HCEC 1CT (cell line): ENCODE results near the gene DCTN2.
"Not testable (repeated sequence)": the region's sequence is repeated elsewhere in the genome, so short reads cannot be mapped to it uniquely, and the experiment has no call there.

ENCODE experiments used
- DNase-seq: peaks from one replicate; pipeline ENCODE4 v3.0.0-alpha.2; 2017

DCTN2 gene

DNA sequence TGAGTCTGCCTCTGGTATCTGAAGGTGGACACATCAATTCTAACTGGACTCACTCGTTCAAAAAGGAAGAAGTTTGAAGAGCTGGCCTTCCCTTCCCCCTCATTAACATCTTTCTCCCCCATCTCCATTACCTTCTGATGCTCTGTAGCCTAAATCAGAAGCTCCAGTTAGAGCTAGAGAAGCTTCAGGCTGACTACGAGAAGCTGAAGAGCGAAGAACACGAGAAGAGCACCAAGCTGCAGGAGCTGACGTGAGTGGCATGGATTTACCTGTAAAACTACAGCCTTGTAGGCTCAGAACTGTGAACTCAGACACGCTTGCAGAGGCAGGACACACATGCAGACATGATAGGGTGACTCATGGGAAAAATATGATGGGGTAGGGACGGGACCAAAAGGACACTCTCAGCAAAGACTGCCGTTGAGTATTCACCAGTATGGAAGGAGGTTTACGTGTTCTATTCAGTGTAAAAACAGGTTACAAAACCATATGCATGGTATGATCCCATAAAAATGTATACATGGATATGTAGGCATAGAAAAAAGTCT is 29.7 kb upstream of the DCTN2 start:
- DNase-seq: no peak

DNA sequence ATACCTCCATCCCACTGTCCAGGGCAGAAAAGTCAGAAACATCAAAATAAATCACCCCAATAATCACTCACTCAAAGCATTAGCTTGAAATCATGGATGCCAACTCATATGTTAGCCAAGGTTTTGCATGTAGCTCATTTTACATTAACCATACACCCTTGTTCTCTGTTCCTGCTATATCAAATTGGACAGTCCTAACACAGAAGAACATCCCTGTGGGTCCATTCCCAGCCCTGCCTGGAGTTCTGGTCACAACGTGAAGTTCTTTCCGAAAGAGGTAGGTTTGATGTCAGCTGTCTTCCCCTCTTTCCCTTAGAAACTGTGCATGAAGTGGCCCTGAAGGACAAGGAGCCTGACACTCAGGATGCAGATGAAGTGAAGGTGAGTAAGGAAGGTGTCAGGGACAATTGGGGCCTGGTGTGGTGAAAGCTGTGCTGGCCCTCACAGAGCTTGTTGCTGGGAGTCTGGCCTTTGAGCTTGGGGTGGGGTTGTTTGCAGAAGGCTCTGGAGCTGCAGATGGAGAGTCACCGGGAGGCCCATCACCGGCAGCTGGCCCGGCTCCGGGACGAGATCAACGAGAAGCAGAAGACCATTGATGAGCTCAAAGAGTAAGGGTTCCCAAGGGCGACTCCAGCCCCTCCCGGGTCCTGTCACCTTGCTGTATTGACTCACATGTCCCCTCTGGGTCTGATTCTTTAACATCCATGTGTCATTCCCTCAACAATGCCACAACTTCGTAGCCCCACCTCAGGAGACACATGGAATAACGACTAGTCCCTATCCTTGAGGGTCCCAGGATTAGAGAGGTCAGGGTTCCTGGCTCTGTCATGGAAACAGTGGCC is 29.0 kb upstream of the DCTN2 start:
- DNase-seq: no peak

DNA sequence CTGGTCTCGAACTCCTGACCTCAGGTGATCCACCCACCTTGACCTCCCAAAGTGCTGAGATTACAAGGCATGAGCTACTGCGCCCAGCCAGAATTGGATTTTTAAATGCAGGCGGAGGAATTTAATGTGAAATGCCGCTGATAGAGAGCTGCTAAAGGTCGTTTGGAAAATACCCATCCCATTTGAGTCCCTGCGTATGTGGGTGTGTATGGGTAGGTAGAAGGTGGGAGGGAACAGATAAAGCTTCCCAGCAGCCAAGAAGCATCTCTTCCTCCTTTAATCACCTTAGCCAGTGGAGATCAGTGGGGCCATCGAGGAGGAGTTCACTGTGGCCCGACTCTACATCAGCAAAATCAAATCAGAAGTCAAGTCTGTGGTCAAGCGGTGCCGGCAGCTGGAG is 27.8 kb upstream of the DCTN2 start:
- no peak for DNase-seq

DNA sequence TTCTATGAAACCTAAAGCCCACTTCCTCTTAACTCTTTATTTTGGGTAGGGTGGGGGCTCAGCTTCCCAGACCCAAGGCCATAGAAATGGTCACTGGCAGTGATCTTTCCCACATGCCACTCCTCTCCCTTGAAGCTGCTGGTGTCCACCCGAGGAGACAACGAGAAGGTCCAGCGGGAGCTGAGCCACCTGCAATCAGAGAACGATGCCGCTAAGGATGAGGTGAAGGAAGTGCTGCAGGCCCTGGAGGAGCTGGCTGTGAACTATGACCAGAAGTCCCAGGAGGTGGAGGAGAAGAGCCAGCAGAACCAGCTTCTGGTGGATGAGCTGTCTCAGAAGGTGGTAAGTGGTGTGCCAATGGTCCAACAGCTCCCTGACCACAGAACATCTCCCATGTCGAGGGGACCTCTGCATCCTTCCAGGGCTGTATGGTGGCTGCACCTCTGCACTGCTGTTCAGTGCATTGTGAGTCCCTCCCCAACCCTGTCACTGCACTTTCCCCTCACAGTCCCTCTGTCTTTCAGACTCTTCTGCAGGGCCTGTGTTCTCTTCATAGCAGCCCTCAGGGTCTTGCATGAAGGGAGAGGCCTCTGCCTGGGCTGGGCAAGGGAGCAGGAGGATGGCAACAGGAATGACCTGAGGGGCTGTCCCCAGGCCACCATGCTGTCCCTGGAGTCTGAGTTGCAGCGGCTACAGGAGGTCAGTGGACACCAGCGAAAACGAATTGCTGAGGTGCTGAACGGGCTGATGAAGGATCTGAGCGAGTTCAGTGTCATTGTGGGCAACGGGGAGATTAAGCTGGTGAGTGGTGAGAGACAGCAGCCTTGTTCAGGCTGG is 25.2 kb upstream of the DCTN2 start:
- DNase-seq: no peak

DNA sequence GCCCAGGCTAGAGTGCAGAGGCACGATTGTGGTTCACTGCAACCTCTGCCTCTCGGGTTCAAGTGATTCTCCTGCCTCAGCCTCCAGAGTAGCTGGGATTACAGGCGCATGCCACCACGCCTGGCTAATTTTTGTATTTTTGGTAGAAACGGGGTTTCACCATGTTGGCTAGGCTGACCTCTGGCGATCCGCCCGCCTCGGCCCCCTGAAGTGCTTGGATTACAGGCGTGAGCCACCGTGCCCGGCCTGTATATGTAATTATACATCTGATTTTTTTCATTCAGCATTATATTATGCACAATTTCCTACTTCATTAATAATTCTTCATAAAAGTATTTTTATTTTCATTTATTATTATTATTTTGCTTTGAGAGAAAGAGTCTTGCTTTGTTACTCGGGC is 23.4 kb upstream of the DCTN2 start:
- DNase-seq: not testable (repeated sequence)

DNA sequence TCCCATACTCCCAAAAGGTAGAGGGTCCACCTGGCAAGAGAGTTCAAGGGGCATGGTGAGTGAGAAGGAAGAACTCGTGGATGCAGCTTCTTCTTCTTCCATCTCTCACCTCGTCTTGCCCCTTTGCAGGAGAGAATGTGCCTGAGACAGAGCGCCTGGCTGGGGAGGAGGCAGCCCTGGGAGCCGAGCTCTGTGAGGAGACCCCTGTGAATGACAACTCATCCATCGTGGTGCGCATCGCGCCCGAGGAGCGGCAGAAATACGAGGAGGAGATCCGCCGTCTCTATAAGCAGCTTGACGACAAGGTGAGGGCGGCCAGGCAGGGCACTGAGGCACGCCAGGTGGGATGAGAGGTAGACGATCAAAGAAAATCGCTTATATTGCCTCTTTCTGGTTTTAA is 22.9 kb upstream of the DCTN2 start:
- no peak for DNase-seq

DNA sequence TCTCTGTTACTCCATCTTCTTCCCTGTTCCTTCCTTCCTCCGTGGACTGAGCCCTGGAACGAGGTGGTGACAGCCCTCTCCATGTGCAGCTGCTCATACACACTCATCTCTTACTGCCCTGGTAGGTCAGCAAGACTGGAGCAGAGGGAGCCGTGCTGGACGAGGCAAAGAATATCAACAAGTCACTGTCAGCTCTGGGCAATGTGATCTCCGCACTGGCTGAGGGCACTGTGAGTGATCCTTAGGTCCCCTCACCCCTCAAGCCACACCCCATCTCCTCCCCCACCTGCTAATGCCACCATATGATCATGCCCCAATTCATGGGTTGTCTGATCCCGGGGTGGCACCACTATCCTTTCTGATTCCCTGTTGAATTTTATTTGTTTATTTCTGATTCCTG is 21.8 kb upstream of the DCTN2 start:
- no peak for DNase-seq

DNA sequence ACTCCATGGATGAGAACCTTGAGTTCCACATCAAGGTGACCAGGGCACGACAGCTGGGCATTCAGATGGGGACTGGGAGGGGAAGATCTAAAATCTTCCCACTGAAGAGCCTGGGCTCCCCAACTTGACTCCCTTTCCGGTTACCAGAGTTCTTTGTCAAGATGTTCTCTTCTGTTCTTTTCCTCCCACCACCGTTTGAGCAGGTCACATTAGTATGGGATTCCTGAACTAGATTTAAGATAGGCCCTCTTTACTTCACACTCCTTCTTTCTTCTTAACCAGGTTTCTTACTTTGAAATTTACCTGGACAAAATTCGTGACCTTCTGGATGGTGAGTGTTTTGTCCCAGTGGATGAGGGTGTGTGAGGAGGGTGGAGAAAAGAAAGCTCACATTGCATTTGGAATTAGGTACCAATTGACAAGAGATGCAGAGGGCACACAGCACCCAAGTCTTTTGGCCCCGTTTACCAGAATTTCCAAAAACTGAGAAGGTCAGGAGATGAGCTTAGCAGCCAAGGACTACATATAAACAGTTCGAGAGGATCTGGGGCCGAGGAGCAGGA is 17.3 kb upstream of the DCTN2 start:
- DNase-seq: no peak

DNA sequence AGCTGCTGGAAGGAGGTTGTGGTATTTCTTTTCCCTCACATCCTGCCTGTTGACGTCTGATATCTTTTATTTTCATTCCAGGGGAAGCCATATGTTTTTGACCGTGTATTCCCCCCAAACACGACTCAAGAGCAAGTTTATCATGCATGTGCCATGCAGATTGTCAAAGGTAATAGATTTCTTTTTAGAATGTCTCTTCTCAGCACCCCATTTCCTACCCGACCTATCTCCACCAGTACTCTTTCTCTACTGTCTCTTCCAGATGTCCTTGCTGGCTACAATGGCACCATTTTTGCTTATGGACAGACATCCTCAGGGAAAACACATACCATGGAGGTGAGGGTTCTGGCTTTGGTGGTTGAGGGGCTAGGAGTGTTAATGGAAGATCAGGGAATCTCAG is 16.4 kb upstream of the DCTN2 start:
- DNase-seq: no peak

DNA sequence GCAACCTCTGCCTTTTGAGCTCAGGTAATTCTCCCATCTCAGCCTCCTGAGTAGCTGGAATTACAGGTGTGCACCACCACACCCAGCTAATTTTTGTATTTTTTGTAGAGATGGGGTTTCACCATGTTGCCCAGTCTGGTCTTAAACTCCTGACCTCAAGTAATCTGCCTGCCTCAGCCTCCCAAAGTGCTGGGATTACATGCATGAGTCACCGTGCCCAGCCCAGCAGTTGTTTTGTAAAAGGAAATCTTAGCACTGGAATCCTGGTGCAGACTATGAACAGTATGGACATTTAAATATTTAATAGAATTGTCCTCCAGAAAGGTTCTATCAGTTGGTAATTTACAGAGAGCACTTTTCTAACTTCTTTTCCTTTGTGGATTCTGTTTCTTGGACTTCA is 14.1 kb upstream of the DCTN2 start:
- DNase-seq: peak; percentile 35

DNA sequence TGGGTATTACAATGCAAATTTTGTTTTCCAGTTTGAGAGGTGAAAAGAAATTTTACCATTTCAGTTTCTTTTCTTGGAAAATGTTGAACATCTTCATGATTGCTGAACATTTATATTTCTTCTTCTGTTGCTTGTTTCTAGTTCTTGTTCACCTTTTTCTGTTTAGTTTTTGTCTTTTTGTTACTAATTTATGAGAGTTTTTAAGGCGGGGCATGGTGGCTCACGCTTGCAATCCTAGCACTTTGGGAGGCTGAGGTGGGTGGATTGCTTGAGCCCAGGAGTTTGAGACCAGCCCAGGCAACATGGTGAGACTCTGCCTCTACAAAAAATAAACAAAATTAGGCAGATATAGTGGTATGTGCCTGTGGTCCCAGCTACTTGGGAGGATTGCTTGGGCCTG is 13.5 kb upstream of the DCTN2 start:
- no peak for DNase-seq

DNA sequence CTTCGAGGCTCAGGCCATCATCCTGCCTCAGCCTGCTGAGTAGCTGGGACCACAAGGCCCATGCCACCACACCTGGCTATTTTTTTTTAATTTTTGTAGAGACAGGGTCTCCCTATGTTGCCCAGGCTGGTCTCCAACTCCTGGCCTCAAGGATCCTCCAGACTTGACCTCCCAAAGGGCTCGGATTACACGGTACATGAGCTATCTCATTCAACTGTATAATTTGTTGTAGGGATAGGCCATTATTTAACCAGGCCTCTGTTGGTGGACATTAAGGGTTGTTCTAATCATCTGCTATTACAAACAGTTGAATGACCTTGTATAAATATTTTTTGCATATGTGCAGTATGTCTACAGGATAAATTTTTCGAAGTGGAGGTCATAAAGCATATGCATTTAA is 11.9 kb upstream of the DCTN2 start:
- DNase-seq: no peak

DNA sequence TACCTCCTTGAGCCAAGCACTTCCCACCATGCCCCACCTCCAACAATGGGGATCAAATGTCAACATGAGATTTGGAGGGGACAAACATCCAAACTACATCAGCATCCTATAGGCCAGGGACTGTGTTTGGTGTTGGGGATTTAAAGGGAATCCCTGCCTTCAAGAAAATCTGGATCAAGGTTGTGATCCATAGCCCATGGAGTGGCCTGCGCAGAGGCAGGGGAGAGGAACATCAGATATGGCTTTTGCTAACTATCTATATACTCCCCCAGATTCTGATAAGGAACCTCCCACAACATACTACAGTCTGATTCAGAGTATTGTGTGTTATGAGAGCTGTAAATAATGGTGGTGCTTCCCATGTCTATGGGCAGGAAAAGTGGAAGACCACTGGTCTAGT is 7.9 kb upstream of the DCTN2 start:
- DNase-seq: no peak

DNA sequence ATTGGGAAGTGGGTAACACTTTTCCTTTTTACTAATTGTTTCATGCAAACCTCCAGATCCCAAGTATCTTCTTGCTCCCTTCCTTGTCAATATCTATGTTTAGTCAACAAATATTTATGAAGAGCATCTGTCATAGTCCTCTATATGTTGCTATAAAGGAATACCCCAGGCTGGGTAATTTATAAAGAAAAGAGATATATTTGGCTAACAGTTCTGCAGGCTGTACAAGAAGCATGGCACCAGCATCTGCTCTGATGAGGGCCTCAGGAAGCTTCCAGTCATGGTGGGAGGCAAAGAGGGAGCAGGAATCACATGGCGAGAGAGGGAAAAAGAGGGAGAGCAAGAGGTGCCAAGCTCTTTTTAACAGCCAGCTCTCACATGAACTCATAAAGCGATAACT is 7.5 kb upstream of the DCTN2 start:
- DNase-seq: no peak

DNA sequence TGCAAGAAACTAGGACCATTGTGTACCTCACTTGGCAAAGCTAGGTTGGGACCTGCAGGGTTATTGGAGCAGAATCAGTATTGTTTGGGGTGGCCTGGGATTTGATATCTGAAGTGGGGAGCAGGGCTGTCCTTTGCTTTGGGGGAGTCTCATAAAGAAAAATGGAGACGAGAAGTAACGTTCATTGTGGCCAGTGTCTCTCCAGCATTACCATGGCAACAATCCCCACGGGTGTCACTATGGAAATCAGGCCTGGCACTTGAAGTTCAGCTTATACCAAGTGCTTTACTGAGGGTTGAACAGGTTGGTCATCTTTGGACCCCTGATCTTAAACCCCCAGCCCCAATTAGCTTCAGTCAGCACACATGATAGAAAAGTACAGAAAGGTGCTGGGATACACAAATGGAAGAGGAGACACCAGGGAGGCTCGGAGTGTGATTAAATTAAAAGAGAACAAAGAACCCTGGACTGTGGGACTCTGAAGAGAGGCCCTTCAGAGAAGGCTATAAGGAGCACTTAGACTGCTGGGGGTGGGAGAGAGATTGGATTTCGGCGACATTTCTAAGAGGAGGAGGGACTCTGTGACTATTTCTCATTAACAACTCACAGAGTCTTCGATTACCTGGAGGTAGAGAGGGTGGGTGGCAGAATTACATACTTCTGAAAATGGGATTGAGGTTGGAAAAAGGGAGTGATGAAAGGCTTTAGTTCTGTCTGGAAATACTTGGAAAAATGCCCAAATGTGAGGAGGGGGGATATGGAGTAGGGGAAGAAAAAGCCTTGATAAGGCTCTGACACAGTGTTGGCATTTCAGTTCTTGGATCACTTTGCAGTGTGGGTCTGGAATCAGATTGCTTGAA is 6.6 kb upstream of the DCTN2 start:
- no peak for DNase-seq

DNA sequence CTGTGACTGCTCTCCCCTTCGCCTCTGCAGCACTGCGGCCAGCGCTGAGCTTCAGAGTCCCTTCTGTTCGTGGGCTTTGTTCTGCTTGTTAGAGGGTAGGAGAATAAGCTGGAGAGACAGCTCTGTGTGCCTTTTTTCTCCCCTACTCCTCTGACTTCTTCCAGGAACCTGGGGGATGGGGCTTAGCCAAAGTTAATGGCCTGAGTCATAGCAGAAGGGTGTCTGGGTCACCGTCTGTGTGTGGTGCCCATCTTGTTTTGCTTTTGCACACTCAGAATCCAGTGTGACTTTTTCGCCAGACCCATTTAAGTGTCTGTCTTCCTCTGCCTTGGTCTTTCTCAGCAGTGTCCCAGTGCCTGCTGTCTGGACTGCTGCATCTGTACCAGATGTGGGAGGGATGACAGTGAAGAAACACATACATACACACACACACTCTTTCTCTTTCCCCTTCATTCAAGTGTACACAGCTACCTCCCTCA is 5.9 kb upstream of the DCTN2 start:
- peak; percentile 12 for DNase-seq

DNA sequence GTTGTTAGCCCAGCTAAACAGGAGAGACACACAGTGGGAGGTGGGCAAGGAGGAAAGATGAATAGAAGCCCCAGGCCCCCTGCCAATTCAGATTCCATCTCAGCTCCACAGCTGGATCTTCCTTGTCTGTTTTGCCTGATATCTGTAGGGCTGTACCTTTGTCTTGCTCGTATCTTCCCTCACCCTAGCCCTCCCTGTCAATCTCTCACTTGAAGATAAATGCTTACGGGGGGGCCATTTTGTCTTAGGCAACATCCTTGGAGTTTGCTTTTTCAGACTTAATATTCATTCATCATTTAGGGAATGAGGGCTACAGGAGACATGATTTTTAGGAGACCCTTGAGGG is 5.3 kb upstream of the DCTN2 start:
- no peak for DNase-seq

DNA sequence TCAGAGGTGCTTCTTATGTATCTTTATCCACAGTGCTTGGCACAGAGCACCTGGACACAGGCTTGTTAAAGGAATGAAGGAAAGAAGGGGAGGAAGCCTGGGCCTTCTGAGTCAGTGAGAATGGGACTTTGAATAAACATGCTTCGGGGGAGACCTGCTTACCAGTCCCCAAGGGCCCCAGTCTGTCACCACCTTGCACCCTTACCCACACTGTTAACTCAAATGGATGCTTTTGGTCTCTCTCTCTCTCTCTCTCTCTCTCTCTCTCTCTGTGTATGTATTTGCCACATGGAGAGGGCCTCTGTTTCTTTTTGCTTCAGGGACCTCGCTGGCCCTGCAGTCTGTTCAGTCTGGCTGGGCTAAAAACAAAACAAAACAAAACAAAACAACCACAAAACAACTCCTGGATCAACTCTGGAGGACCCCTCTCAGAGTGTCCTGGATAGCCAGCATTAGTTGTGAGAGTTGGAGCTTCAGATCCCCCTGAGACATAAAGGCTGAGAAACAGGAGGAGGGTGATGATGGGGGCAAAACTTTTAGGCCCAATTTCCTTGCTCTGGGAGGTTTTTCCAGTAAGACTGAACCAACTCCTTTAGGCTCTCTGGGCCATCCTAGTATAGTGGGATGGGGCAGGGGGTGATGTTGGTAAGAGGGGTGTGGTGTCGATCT is 4.8 kb upstream of the DCTN2 start:
- no peak for DNase-seq

DNA sequence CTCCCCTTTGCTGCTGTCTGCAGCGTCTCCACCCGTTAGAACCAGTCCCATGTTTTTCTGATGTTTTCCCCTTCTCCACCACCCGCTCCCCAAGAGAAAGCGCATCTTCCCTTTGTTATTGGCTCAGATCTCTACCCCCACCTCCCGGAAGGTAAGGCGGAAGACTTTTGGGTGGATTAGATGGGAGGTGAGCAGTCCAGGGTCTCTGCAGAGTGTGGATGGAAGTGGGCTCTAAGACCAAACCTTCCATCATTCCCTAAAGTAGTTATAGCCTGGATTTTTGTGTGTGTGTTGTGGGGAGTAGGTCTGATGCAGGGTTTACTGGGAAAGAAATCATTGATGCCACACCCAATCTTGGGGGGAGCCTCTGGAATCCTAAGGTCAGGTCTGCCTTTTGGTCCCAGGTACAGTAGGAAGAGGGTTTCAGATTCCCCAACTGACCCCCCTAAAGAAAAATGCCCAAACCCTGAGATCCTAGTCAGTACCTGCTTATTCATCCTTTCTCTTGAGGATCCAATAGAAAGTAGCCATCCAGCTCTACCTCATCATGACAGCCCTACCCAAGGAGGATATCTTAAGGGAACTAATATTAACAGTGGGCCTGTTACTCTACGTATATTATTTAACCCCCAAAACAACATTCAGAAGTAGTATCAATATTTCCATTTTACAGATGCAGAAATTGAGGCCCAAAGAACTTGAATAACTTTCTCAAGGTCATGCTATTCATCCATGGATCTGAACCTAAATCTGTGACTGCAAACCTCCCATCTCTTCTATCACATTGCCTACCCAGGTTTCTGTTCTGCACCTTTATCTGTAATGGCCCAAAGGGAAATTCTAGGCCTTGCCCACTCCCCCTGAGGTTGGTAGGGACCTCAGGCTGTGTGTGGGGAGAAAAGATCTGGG is 3.9 kb upstream of the DCTN2 start:
- DNase-seq: no peak

DNA sequence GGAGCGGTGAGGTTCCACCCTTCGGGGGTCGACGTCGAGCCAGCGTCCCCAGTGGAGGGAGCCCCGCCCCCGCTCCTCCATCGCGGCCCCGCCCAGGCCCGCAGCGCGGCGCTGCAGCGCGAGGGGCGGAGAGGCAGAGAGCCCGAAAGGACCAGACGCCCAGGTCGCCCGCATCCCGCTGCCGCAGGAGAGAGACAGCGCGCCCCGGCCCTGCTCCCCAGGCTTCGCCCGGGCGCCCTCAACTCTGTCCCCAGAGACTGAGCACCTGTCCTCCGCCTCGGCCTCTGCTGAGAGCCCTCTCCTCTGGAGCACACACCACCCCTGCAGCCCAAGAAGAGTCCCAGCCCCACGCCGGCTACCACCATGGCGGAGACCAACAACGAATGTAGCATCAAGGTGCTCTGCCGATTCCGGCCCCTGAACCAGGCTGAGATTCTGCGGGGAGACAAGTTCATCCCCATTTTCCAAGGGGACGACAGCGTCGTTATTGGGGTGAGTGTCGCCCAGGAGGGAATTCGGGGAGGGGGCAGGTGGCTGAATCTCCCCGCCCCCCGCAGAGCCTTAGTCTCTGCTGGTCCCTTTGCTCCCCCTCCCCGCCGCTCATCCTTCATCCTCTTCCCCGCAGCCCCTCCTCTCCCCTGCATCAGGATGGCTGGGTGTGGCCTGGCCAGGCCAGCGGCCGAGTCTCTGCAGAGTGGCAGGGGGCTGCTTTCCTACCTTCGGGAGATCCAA is 3.1 kb upstream of the DCTN2 start, which contains the start of gene KIF5A:
Gene KIF5A (plus strand): TSS at position 136 of the 732 bp plus-strand sequence. CDS start 228 bp downstream, at position 364.
- no peak for DNase-seq
